ENCODE measurements around the gene ADAMTS9. TPM values are rescaled to one million over a fixed set of nuclear protein-coding genes. Genes with fewer than 3 reads are reported as not detected.
A peak's percentile ranks its signal among the peaks of the same experiment; 100 is the strongest.

Gene ADAMTS9
- total and polyA plus RNA-seq, 8 donors, result 5.5 to 107 (median 30.5) TPM

GRCh38 chr3:64560791-64561190, 127.0 kb downstream of the ADAMTS9 start:
- intact Hi-C loops (cut with DNase I; ENCODE audit: low total_unique reads), result no loop called here
- DNase-seq, result no peak
- Histone ChIP-seq H3K27me3 (no peaks in the 10 kb centered on the region), H3K4me1 (peaks cover 0 to 3% (median 0%) of the 10 kb centered on the region in 4 donors), H3K9me3 (no peaks in the 10 kb centered on the region), H3K4me3 (no peak overlapping the region), H3K27ac (no peak overlapping the region), H3K36me3 (peaks cover 0 to 7% (median 0%) of the 10 kb centered on the region in 4 donors)
- WGBS, 5 donors, result 64 to 74% (median 67%) methylated on average over 2 of the region's 2 CpGs
- TF ChIP-seq POLR2A (IDR thresholded peaks at IDR 0.05), result no peak
- TF ChIP-seq, protein P1, sequence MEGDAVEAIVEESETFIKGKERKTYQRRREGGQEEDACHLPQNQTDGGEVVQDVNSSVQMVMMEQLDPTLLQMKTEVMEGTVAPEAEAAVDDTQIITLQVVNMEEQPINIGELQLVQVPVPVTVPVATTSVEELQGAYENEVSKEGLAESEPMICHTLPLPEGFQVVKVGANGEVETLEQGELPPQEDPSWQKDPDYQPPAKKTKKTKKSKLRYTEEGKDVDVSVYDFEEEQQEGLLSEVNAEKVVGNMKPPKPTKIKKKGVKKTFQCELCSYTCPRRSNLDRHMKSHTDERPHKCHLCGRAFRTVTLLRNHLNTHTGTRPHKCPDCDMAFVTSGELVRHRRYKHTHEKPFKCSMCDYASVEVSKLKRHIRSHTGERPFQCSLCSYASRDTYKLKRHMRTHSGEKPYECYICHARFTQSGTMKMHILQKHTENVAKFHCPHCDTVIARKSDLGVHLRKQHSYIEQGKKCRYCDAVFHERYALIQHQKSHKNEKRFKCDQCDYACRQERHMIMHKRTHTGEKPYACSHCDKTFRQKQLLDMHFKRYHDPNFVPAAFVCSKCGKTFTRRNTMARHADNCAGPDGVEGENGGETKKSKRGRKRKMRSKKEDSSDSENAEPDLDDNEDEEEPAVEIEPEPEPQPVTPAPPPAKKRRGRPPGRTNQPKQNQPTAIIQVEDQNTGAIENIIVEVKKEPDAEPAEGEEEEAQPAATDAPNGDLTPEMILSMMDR (IDR thresholded peaks at IDR 0.05), result no peak
- no peak for TF ChIP-seq EP300 (IDR thresholded peaks at IDR 0.05)
- TF ChIP-seq POLR2AphosphoS5 (IDR thresholded peaks at IDR 0.05), result no peak

GRCh38 chr3:64559588-64559987, 128.2 kb downstream of the ADAMTS9 start:
- 75 to 84% (median 79%) methylated on average over 7 of the region's 7 CpGs for WGBS, 5 donors
- H3K4me1 ChIP-seq, result peaks cover 0 to 3% (median 0%) of the 10 kb centered on the region in 4 donors
- no peak overlapping the region for H3K27ac ChIP-seq
- H3K4me3 ChIP-seq, result no peak overlapping the region
- no peak for TF ChIP-seq POLR2AphosphoS5 (IDR thresholded peaks at IDR 0.05)
- TF ChIP-seq POLR2A (IDR thresholded peaks at IDR 0.05), result no peak
- TF ChIP-seq EP300 (IDR thresholded peaks at IDR 0.05), result no peak
- TF ChIP-seq, protein P1 (IDR thresholded peaks at IDR 0.05), result no peak
- no peaks in the 10 kb centered on the region for H3K27me3 ChIP-seq
- intact Hi-C loops (cut with DNase I; ENCODE audit: low total_unique reads), result no loop called here
- H3K9me3 ChIP-seq, result no peaks in the 10 kb centered on the region
- H3K36me3 ChIP-seq, result peaks cover 0 to 7% (median 0%) of the 10 kb centered on the region in 4 donors
- peak in 1 of 2 donors; percentile 24 for DNase-seq

- H3K36me3 ChIP-seq, result peaks cover 0 to 7% (median 0%) of the 10 kb centered on the region in 4 donors
- TF ChIP-seq EP300 (IDR thresholded peaks at IDR 0.05) (no peak), POLR2A (IDR thresholded peaks at IDR 0.05) (no peak), POLR2AphosphoS5 (IDR thresholded peaks at IDR 0.05) (no peak)
- TF ChIP-seq, protein P1 (IDR thresholded peaks at IDR 0.05), result no peak
- H3K9me3 ChIP-seq, result no peaks in the 10 kb centered on the region
- WGBS, 5 donors, result 93 to 98% (median 95%) methylated on average over 3 of the region's 3 CpGs
- H3K4me1 ChIP-seq, result peaks cover 0 to 11% (median 0%) of the 10 kb centered on the region in 4 donors
- DNase-seq, result no peak
- no peaks in the 10 kb centered on the region for H3K27me3 ChIP-seq
- H3K27ac ChIP-seq, result no peak overlapping the region
- intact Hi-C loops (cut with DNase I; ENCODE audit: low total_unique reads), result no loop called here
- no peak overlapping the region for H3K4me3 ChIP-seq
Measured at GRCh38 chr3:64556046-64556445, 131.8 kb downstream of the ADAMTS9 start.

DNA sequence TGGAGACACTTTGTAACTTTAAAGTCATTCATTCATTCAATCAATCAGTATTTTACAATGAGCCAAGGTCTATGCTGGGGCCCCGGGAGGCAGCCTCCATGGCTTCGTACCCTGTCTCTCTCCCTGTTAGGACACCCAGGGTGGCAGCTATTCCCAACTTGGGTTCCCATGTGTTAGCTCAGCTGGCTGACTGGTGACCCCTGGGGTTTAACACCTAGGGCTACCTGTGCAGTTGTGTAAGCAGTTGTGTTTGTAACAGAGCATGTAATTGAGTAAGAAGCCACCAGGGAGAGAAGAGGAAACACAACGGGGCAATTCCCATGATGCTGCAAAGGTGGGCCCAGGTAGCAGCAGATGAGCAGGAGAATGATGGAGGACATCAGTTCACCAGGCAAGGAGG, 132.4 kb downstream of the ADAMTS9 start:
- intact Hi-C loops (cut with DNase I; ENCODE audit: low total_unique reads), result no loop called here
- no peak overlapping the region for H3K27ac ChIP-seq
- no peak for DNase-seq
- H3K27me3 ChIP-seq, result no peaks in the 10 kb centered on the region
- peaks cover 0 to 11% (median 0%) of the 10 kb centered on the region in 4 donors for H3K4me1 ChIP-seq
- H3K9me3 ChIP-seq, result no peaks in the 10 kb centered on the region
- 78 to 92% (median 85%) methylated on average over 3 of the region's 3 CpGs for WGBS, 5 donors
- no peak for TF ChIP-seq EP300 (IDR thresholded peaks at IDR 0.05)
- peaks cover 0 to 13% (median 0%) of the 10 kb centered on the region in 4 donors for H3K36me3 ChIP-seq
- no peak overlapping the region for H3K4me3 ChIP-seq

GRCh38 chr3:64554096-64554920, 133.5 kb downstream of the ADAMTS9 start:
- Histone ChIP-seq H3K27me3 (no peaks in the 10 kb centered on the region), H3K36me3 (peaks cover 0 to 12% (median 0%) of the 10 kb centered on the region in 4 donors), H3K9me3 (no peaks in the 10 kb centered on the region), H3K4me3 (no peak overlapping the region), H3K4me1 (peaks cover 0 to 8% (median 3%) of the 10 kb centered on the region in 4 donors), H3K27ac (no peak overlapping the region)
- 67 to 79% (median 71%) methylated on average over 7 of the region's 7 CpGs for WGBS, 5 donors
- DNase-seq, result no peak
- intact Hi-C loops (cut with DNase I; ENCODE audit: low total_unique reads), result no loop called here
- TF ChIP-seq, protein P1 (IDR thresholded peaks at IDR 0.05), result no peak
- TF ChIP-seq POLR2A (IDR thresholded peaks at IDR 0.05), result no peak
- TF ChIP-seq POLR2AphosphoS5 (IDR thresholded peaks at IDR 0.05), result no peak
- no peak for TF ChIP-seq EP300 (IDR thresholded peaks at IDR 0.05)
